ENCODE data around the gene MILR1.
A peak's percentile ranks its signal among the peaks of the same experiment; 100 is the strongest.
"Not testable (repeated sequence)": the region's sequence is repeated elsewhere in the genome, so short reads cannot be mapped to it uniquely, and the experiment has no call there.

Gene MILR1

DNA sequence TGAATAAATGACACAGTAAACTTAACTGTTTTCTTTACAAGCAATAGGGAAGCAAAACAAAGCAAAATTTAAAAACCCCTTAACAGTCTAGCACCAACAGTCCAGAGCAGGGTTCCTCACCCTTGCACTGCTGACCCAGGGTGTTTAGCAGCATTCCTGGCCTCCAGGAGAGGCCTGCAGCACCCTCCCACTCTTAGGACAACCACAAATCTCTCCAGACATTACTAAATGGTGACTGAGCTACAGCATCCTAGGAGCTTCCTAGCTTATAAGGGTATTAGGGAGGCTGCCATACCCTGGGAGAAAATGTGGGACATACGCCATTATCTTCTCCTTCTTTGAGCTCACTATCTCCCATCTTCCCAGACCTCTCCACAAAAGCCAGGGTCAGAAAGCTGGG, 32.0 kb downstream of the MILR1 start:
- DNase-seq = no peak

DNA sequence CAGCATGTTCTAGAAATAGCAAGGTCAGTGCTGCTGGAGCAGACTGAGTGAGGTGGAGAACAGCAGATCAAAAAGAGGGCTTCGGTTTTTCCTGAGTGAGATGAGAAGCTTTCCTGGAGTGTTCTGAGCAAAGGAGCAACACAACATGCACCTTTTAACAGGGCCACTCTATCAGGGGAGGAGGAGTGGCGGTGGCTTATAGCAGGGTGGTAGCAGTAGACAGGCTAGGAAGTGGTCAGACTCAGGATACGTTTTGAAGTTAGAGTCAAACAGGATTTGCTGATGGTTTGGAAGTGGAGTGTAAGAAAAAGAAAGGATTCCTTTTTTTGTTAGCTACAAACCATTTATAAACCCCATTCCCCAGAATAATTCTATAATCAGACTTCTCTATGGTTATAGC, 35.5 kb downstream of the MILR1 start:
- no peak for DNase-seq

DNA sequence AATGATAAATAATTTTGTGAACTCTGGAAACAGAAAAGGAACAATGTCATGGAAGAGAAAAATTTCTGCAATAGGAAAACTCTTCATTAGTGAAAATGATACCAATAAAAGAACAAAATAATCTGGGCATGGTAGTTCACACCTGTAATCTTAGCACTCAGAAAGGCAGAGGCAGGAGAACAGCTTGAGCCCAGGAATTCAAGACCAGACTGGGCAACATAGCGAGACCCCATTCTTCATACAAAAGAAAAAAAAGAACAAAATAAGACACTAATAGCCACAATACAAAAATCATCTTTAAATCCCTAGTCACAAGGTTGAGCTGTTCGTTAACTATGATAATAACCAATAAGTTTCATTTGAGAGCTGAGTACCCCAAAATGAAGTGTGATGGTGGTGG, 39.4 kb downstream of the MILR1 start:
- DNase-seq = no peak

DNA sequence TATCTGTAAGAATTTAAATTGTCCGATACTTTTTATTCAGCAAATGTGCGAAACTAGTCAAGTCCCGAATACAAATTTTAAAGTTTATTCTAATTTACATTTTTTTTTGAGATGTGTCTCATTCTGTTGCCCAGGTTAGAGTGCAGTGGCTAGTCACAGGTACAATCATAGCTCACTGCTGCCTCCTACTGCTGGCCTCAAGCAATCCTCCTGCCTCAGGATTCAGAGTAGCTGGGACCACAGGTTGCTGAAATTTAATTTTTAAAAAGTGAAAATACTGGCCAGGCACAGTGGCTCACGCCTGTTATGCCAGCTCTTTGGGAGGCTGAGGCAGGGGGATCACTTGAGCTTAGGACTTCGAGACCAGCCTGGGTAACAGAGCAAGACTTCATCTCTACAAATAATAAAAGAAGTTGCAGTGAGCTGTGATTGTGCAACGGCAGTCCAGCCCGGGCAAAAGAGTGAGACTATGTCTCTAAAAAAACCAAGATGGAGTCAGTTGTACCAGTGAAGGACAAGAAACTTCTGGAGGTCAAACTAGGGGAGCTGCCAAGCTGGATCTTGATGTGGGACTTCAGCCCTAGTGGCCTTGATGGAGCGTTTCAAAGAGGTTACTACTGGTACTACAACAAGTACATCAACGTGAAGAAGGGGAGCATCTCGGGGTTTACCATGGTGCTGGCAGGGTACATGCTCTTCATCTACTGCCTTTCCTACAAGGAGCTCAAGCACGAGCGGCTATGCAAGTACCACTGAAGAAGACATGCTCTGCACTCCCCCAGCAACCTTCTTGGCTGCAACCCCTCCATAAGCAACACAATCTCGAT, 42.3 kb downstream of the MILR1 start:
- DNase-seq = peak; percentile 66

DNA sequence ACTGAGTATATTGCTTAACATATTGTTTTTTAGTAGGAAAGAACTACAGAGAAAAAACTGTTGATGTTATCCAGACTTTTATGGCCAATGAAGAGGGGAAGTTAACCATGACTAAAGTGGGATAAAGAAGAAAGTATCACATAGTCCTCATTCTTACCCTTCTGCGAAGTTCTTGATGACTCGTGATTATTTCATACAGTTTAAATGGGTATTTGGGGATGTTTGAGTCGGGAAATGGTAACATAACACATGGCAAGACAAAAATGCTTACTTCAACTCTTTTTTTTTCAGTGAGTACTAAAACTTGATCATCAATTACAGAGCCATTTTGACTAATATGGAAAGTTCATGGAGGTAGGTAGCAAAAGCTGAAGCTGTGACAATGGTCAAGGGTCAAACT, 43.1 kb downstream of the MILR1 start:
- DNase-seq = no peak

DNA sequence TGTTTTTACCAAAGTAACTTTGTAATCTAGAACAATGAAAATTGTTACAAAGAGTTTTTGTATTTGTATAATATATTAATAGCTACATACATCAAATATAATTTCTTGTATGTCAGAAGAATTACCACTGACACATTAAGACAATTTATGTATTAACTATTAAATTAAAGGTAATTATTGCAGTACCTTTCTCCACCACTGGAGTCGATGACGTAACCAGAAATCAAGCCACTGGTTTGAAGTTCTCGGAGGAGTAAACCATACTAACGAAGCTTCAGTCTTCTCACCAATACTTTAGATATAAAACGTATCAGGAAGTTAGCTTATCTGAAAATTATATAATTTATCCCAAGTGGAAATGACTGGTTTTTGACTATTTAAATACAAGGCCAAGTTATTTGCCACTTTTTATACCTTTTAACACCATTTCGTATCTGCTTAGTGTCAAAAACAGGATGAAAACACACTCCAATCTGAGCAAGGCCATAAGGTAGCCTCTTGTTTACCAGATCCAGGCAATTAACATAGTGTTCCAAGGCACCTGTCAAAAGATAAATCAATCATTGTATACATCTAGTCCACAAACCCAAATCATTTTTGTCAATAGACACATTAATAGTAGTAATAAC, 43.7 kb downstream of the MILR1 start:
- peak; percentile 53 for DNase-seq

DNA sequence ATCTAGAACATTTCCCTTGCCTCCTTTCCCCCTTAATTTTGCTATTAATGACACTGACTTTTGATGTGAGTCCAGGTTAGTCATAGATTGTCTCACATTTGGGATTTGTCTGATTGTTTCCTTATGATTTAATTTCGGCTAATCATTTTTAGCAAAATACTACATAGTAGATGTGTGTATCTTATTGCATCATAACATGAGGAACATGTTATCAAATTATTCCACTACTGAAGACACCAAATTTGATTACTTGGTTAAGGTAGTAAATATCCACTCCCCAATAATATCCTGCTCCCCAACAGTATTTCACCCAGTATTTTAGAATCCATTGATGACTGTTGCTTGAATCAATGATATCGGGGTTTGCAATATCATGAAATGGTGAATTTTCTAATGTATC, 45.2 kb downstream of the MILR1 start:
- DNase-seq = no peak

DNA sequence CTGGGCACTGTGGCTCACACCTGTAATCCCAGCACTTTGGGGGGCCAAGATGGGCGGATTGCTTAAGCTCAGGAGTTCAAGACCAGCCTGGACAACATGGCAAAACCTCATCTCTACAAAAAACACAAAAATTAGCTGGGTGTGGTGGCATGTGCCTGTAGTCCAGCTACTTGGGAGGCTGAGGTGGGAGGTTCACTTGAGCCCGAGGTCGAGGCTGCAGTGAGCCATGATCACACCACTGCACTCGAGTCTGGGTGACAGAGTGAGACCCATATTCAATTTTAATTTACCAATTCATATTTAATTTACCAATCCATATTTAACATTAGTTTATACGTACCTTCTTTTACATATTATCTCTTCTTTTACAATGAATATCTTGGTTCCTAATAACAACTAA, 46.4 kb downstream of the MILR1 start:
- not testable (repeated sequence) for DNase-seq

DNA sequence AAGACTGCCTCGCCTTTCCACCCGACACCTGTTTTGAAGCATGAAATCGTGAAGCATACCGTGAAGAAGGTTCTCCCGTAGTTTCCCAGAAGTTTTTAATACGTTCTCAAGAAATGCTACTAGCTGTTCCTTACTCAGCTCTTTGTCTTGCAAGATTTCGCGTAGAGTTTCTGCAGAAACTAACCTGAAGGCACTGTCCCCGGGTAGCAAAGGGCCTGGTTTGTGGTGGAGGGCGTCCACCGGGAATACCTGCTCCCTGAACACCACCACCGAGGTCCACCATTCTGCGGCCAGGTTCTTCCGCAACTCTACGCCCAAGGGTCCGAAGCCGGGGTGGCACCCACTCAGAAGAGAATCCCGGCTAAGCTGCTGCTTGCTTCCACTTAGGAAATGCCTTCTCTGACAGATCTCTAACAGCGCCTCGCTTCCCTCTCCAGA, 47.5 kb downstream of the MILR1 start:
- no peak for DNase-seq

DNA sequence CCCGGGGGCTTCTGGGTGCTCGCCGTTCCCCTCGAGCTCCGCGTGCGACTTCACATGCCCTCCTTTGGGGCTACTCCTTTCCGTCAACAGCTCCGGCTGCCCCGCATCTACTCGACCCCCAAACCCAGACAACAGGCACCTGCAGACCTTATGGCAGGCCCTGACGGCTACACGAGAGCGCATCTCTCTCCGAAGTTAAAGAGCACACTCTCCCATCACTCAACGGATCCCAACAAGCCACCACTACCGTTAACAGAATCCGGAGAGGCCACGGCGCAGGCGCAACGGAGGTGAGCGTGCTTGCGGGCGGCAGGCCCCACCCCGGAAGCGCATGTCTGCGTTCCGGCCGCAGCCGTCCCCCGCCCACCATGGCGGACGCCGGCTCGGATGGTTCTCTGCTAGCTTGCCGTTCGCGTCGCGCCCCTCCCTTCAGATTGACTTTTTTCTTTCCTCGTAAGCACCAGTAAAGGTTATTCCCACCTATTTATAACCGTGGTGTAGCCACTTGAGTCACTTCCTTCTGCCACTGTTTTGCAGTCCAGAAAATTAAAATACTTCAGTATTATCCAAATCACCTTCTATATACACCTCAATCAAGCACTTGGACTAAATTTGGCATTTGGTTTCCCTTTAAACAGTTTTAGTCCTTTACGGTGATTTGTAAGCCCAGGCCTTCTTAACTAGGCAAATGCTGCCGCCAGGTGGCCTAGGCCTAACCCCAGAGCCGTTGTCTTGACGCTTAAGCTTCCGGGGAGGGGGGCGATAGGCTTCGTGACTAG, 48.1 kb downstream of the MILR1 start, which contains the start of gene POLG2:
Gene POLG2, minus strand, starts transcription at position 269 of the 779 bp plus-strand sequence. Its CDS starts 86 bp downstream, at position 183.
- DNase-seq = peak; percentile 97

DNA sequence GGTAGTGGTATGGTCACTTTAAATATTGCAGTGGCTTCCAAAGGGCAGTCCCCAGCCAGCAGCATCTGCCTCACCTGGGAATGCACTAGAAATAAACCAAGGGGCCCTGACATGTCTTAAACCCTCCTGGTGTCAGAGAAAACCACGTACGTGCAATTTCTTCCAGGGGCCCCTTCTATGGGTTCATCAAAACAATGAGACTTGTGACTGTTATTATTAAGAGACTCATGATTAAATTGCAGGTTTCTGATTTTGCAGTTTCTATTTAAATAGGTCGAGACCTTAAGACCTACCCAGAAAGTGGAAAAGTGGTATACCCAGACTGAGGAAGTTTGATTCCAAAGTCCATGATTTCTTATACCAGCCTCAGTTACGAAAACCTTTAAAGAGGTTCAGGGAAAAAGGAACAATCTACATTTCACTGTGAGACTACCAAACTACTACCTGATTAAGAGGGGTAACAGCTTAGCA, 48.7 kb downstream of the MILR1 start:
- DNase-seq = no peak

DNA sequence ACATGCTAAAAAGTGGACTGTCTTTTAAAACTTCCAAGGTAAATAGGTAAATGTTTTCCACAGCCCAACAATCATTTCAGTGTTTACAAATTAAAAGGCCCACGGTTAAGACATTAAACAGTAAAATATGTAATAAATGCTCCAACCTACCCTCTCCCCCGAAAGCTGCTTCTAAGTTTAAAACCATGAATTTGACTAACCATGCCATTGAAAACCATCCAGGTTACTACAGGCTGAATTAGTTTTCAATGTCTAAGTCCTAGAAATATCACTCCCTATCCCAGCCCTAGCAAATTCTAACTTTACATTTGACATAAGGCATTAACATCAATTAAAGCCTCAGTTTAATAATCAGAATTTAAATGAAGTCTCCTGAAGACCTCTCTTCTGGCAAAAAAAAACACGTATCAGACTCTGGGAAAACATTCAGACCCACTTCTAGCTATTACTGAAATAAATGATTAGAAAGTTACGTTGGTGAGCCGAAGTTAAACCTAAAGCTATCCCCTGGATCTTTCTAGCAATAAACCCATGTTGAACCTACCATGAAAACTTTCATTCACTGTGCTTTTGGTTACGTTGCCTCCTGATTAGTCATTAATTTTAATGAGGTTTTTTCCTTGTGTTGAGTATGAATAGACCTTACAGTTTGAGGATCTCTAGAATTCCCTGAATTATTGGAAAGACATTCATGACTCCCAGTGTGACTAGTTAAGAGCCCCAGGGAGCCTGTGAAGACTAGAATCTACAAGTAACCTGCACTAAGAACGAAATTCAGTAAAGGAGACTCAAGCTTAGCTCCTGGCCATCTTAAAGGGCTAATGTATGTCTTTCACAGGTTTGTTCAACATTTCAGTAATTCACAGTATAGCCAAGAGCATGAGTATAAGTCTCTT, 49.6 kb downstream of the MILR1 start:
- no peak for DNase-seq

DNA sequence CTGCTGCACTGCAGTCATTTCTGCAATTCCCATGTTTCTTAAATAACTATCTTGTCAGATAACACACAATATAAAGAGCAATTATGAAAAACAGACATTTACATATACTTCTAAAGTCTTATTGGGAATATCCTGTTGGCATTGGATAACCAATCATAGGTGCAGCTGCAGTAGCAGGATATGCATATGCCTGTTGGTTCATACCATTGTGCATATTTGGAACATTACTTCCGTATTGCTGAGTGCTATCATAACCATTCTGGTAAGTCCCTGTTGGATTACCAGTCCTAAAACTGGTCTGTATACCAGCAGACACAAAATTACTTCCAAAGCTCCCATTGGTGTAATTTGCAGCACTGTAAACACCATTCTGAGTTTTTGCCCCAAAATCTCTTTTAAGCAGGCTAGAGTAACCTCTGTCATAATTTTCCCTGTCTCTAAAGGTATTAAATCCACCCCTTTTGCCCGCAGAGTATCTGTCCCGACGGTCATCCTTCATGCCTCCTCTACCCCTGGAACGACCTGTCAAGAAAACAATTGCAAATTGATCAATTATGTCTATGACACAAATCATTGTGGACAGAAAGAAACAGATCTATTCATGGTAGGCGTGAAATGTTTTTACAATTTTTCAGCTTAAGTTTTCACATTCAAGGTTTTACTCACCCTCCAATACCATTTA, 51.0 kb downstream of the MILR1 start:
- no peak for DNase-seq

DNA sequence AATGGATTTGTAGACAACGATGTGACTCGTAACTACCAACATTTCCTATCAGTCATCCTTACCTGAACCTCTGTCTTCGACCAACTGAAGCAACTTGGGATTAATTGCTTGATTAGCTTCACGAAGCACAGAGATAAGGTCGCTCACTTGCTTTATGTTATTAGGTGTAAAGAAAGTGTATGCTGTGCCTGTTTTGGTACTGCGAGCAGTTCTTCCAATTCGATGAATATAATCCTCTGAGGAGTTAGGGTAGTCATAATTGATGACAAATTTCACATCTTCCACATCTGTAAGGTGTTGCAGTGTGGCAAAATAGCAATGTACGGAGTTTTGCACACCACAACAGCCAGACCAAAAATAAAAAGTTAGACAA, 51.6 kb downstream of the MILR1 start:
- DNase-seq = no peak

DNA sequence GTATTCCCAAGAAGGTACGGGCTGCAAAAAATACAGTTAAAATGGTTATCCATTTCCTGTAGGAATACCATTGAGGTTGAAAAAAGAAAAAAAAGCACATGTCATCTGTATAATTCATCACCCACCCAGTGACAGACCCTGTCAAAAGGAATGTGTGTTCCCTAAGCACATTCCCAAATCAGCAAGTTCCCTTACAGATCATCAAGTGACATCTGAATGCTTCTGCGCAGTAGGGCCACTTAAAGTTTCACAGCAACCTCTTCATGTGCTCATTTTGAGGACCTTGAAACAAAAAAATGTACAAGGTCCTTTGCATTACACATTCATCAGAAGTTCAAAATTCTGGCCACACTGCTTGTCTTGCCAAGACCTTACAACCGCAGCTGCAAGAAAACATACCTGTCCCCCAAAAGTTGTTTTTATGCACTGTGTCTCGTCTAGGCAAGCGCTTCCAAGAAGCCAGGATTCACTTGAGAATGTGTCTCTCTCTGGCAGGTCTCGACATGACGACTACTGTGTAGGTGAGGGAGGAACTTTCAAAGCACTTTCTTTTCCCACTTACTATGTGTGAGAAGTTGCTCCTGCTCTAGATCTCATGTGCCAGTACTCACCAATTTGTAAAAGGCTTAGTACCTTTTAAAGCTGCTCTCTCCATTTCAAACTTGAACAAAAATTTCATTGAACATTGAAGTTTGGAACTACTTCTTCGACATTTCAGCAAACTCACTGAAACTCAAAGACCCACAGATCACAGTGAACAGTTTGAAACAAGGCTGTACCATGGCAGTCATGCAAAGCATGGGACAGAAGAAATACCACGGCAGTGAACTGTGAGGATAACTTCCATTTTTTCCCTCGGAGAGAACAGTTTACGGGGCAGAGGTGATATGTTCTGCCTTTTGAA, 52.2 kb downstream of the MILR1 start:
- no peak for DNase-seq

DNA sequence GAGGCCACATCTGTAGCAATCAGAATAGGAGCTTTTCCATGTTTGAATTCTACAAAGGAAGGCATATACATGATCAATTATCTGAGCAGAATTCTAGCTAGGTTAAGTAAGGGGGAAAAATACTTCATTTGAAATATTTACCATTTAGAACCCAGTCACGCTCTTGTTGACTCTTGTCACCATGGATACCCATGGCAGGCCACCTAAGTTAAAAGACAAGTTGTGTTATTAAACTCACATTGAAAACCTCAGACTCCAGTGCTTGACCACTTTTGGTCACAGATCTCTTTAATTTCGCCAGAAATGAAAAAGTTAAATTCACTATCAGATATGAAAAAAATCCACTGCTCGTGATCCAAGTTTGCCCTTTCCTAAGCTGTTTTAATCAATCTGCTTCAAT, 53.1 kb downstream of the MILR1 start:
- DNase-seq = no peak

DNA sequence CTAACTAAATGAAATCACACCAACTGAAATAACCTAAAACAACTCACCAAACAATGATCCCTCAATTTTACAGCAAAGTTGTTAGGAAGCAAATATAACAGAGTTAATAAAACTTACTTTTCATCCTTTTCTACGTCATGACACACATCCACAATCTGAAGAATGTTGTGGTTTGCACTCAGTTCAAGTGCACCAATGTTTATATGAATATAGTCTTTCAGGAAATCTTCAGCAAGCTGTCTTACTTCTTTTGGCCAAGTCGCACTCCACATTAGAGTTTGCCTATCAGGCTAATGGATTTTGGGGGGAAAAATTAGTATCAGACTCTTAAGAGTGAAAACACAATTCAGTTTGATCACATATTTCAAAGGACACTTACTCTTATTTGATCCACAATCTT, 53.9 kb downstream of the MILR1 start:
- no peak for DNase-seq

DNA sequence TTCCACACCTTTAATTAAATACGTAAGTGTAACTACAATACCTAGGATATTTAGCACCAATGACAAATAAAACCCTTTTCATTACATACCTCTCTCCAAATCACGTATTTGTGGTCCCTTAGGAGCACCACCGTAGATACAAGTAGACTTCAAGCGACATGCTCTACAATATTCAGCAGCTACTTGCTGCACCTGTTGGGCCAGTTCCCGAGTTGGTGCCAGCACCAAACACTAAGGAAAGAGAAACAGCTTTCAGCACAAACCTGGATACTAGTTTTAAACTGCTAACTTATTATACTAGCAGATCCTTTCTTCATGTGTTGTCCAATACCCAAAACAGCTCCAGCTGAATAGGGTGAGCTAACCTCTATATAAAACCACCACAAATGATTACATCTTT, 54.4 kb downstream of the MILR1 start:
- no peak for DNase-seq

DNA sequence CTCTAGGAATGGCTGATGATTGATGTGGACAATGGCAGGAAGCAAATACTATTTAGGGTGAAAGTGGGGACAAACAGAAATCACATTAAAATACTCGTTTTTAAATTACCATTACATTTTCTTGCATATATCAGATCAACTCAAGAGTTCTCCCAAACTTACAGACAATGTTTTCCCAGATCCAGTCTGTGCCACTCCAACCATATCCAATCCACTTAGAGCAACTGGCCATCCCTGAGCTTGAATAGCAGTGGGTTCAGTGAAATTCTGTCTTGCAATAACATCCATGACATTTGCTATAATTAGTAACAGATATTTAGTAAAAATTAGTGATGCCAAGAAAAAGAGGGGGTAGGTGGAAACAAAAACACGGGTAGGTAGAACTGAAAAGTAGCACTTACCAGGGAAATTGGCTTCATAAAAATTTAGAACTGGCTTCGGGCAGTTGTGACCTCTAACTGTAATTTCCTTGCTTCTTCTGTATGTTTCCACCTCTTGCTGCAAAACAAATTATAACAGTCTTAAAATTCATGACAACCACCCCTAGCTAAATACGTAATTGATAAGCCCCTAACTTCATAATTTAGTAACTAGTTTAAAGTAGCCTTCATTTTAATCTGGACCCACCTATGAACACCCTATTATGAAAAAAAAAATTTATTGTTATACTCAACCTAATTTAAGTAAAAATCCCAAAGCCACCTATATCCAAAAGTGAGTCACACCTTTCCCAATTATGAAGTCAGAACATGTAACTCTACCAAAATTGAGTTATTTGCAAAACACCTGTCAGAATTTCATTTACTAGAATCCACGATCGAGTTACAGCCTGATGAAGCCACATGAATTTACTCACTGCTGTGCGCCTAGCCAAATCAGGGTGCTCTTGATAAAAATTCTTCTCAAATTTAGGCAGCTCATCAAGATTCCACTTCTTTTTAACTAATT, 55.2 kb downstream of the MILR1 start:
- DNase-seq = no peak

Measured in activated CD4-positive, alpha-beta T cell treated with anti-CD3 and anti-CD28 coated beads, Interleukin-2, Interleukin-6, amounts not matched to agents 100 ng/mL and 50 ng/mL, durations not matched to agents 16 hours and 8 hours (primary cell).